Left lung (tissue), 10 donors: ENCODE results near the gene SUPT16H. TPM values are rescaled to one million over a fixed set of nuclear protein-coding genes. Genes with fewer than 3 reads are reported as not detected.

ENCODE experiments used
- ATAC-seq: fragments of 200-7000 bp; cut with Tn5 transposase; one replicate; pipeline ENCODE4 v1.9.1; 2020; ENCODE audit warnings: moderate library complexity
- DNase-seq, 4 donors: peaks; one replicate each; pipeline ENCODE4 v3.0.0-alpha.2; 2013 to 2020
- H3K27ac ChIP-seq, 2 donors: fragments of 200-600 bp; sonication (generic) in 1 of 2; one replicate each; pipeline versions ENCODE4 v1.5.0 to v1.8.0; 2020 to 2021
- H3K27me3 ChIP-seq, 2 donors: fragments of 200-600 bp; sonication (generic) in 1 of 2; one replicate each; pipeline versions ENCODE4 v1.5.0 to v1.8.0; 2020 to 2021
- H3K36me3 ChIP-seq, 2 donors: fragments of 200-600 bp; sonication (generic) in 1 of 2; one replicate each; pipeline versions ENCODE4 v1.5.0 to v1.8.0; 2020 to 2021
- H3K4me1 ChIP-seq, 2 donors: fragments of 200-600 bp; one replicate each; pipeline ENCODE4 v1.8.0; 2021
- H3K4me3 ChIP-seq, 2 donors: fragments of 200-600 bp; sonication (generic) in 1 of 2; one replicate each; pipeline versions ENCODE4 v1.5.0 to v1.8.0; 2020 to 2021; ENCODE audit warnings: mild to moderate bottlenecking in 1 of 2
- H3K9me3 ChIP-seq, 2 donors: fragments of 200-600 bp; sonication (generic) in 1 of 2; one replicate each; pipeline versions ENCODE4 v1.5.0 to v1.8.0; 2020 to 2021
- CTCF ChIP-seq, 2 donors: fragments of 200-600 bp; sonication (generic) in 1 of 2; IDR thresholded peaks; one replicate each; pipeline versions ENCODE4 v1.5.0 to v1.8.0; 2021; ENCODE audit warnings: antibody characterized with exemption in 2 of 2
- intact Hi-C, 2 donors: fragments of 100-400 bp; cut with DNase I; formaldehyde crosslinking; loops; one replicate each; pipeline versions ENCODE4 v1.11.2 to v1.14.2; 2022
- polyA plus RNA-seq, 6 donors: library from polyadenylated mRNA; unstranded; fragments of 120-200 nt; gene quantifications; one replicate each; pipeline ENCODE4 v1.2.1, GENCODE V29; 2013; ENCODE audit not compliant: insufficient read length in 6 of 6
- total RNA-seq, 2 donors: library from RNA; stranded (reverse); fragmentation: NEBNext Ultra II Directional; extraction: Animal tissue kit (Norgen Biotek cat#: 25700); gene quantifications; one replicate each; pipeline ENCODE4 v1.2.1, GENCODE V29; 2021
- donor health status: DM: no; HTN: yes; CAD: no.
- donor health status: DM: no; HTN: no; CAD: no.

SUPT16H gene
- total and polyA plus RNA-seq, 8 donors, result 46.7 to 140 (median 119) TPM

- peak in 2 of 4 donors; percentile 7 to 12 for DNase-seq
- intact Hi-C loops, result loop anchor here in 1 of 2 donors (10.0 kb wide), 1 partner anchor 45 kb away; no protein-coding TSS in a partner anchor
- peaks cover 9 to 84% of the 10 kb centered on the region in 2 donors for H3K36me3 ChIP-seq
These were observed 13.7 kb downstream of the SUPT16H start for GRCh38 chr14:21369949-21370679.

GRCh38 chr14:21367582-21368144 lies 16.2 kb downstream of the SUPT16H start:
- H3K4me1 ChIP-seq, result peaks cover 0 to 3% of the 10 kb centered on the region in 2 donors
- intact Hi-C loops, result loop anchor here in 1 of 2 donors (10.0 kb wide), 1 partner anchor 47 kb away; no protein-coding TSS in a partner anchor
- DNase-seq, result no peak

More at GRCh38 chr14:21369949-21370679, 13.7 kb downstream of the SUPT16H start:
- peak; percentile 40 for ATAC-seq
- Histone ChIP-seq H3K4me1 (peaks cover 0 to 3% of the 10 kb centered on the region in 2 donors), H3K4me3 (no peak overlapping the region), H3K9me3 (no peaks in the 10 kb centered on the region), H3K27ac (no peak overlapping the region), H3K27me3 (no peaks in the 10 kb centered on the region)
- TF ChIP-seq CTCF (IDR thresholded peaks at IDR 0.05), result no peak

GRCh38 chr14:21356511-21356910 lies 27.3 kb downstream of the SUPT16H start:
- TF ChIP-seq CTCF (IDR thresholded peaks at IDR 0.05), result no peak

More at GRCh38 chr14:21367582-21368144, 16.2 kb downstream of the SUPT16H start:
- Histone ChIP-seq H3K27ac (no peak overlapping the region), H3K36me3 (peaks cover 9 to 99% of the 10 kb centered on the region in 2 donors), H3K4me3 (no peak overlapping the region), H3K9me3 (no peaks in the 10 kb centered on the region), H3K27me3 (no peaks in the 10 kb centered on the region)
- TF ChIP-seq CTCF (IDR thresholded peaks at IDR 0.05), result no peak
- no peak for ATAC-seq

GRCh38 chr14:21352587-21352986 lies 31.2 kb downstream of the SUPT16H start:
- intact Hi-C loops, result no loop called here
- TF ChIP-seq CTCF (IDR thresholded peaks at IDR 0.05), result no peak
- Histone ChIP-seq H3K27ac (peak overlapping the region in 1 of 2 donors; percentile 45), H3K4me3 (no peak overlapping the region), H3K9me3 (no peaks in the 10 kb centered on the region), H3K27me3 (no peaks in the 10 kb centered on the region), H3K4me1 (peaks cover 0 to 9% of the 10 kb centered on the region in 2 donors), H3K36me3 (peaks cover 0 to 70% of the 10 kb centered on the region in 2 donors)
- DNase-seq, result peak in 1 of 4 donors; percentile 56
- ATAC-seq, result peak; percentile 78

More at GRCh38 chr14:21356511-21356910, 27.3 kb downstream of the SUPT16H start:
- DNase-seq (no peak), ATAC-seq (no peak)
- intact Hi-C loops, result no loop called here
- peaks cover 0 to 98% of the 10 kb centered on the region in 2 donors for H3K36me3 ChIP-seq
- no peak overlapping the region for H3K27ac ChIP-seq
- no peaks in the 10 kb centered on the region for H3K27me3 ChIP-seq
- H3K4me3 ChIP-seq, result no peak overlapping the region
- peaks cover 0 to 9% of the 10 kb centered on the region in 2 donors for H3K4me1 ChIP-seq
- H3K9me3 ChIP-seq, result no peaks in the 10 kb centered on the region

GRCh38 chr14:21350539-21350938 lies 33.3 kb downstream of the SUPT16H start:
- Histone ChIP-seq H3K27ac (no peak overlapping the region), H3K4me1 (peaks cover 0 to 9% of the 10 kb centered on the region in 2 donors), H3K36me3 (peaks cover 0 to 49% of the 10 kb centered on the region in 2 donors), H3K9me3 (no peaks in the 10 kb centered on the region), H3K27me3 (no peaks in the 10 kb centered on the region), H3K4me3 (no peak overlapping the region)
- intact Hi-C loops, result no loop called here
- no peak for TF ChIP-seq CTCF (IDR thresholded peaks at IDR 0.05)
- DNase-seq, result no peak
- no peak for ATAC-seq
